CD4-positive, alpha-beta T cell treated with Interleukin-10 for 1 hour (primary cell): Measurements from ENCODE around the gene C10orf53.

Source experiments
- DNase-seq: peaks from one replicate; pipeline ENCODE4 v3.0.0-alpha.2; 2020

C10orf53 gene

GRCh38 chr10:49679480-49679893 lies at the start of gene C10orf53:
TSS of gene C10orf53 (plus strand) at chr10:49679651. CDS start at chr10:49679698, 47 bp downstream.
- no peak for DNase-seq

- no peak for DNase-seq
These were observed 47.5 kb upstream of the C10orf53 start for GRCh38 chr10:49631975-49632374.

GRCh38 chr10:49632406-49633317 lies 46.8 kb upstream of the C10orf53 start:
- no peak for DNase-seq

GRCh38 chr10:49633327-49634068 lies 46.0 kb upstream of the C10orf53 start:
- no peak for DNase-seq

GRCh38 chr10:49634069-49634660 lies 45.3 kb upstream of the C10orf53 start:
- DNase-seq = no peak

GRCh38 chr10:49642311-49642710 lies 37.1 kb upstream of the C10orf53 start:
- DNase-seq = no peak

- no peak for DNase-seq
These were observed 36.0 kb upstream of the C10orf53 start for GRCh38 chr10:49643241-49644034.

GRCh38 chr10:49644035-49644646 lies 35.3 kb upstream of the C10orf53 start:
- no peak for DNase-seq

GRCh38 chr10:49645417-49645816 lies 34.0 kb upstream of the C10orf53 start:
- no peak for DNase-seq

- no peak for DNase-seq
These were observed 33.3 kb upstream of the C10orf53 start for GRCh38 chr10:49645871-49646870.

GRCh38 chr10:49647554-49647953 lies 31.9 kb upstream of the C10orf53 start:
- DNase-seq = no peak

GRCh38 chr10:49647985-49648795 lies 31.3 kb upstream of the C10orf53 start:
- DNase-seq = no peak

GRCh38 chr10:49649294-49649693 lies 30.2 kb upstream of the C10orf53 start:
- no peak for DNase-seq

- DNase-seq = no peak
These were observed 29.3 kb upstream of the C10orf53 start for GRCh38 chr10:49649936-49650723.

GRCh38 chr10:49650724-49651034 lies 28.8 kb upstream of the C10orf53 start:
- no peak for DNase-seq

- DNase-seq = no peak
These were observed 28.2 kb upstream of the C10orf53 start for GRCh38 chr10:49651039-49651835.

- no peak for DNase-seq
These were observed 27.5 kb upstream of the C10orf53 start for GRCh38 chr10:49651917-49652316.
